Skin of body (tissue), 2 donors: ENCODE measurements around the gene TMEM59. TPM values are rescaled to one million over a fixed set of nuclear protein-coding genes. Genes with fewer than 3 reads are reported as not detected.
"Not testable (repeated sequence)": the region's sequence is repeated elsewhere in the genome, so short reads cannot be mapped to it uniquely, and the experiment has no call there.

Experiments used
- DNase-seq: peaks from one replicate; lab custom pipeline; 2025; lab: John Stamatoyannopoulos, UW
- total RNA-seq: library from RNA; depleted of rRNA; stranded (reverse); fragments of >200 nt; gene quantifications from one replicate; pipeline ENCODE4 v1.2.3, GENCODE V29; 2014

The TMEM59 gene
- 185 TPM for total RNA-seq

GRCh38 chr1:54052934-54053744, at the start of gene TMEM59, which contains the start of gene TCEANC2:
Gene TMEM59, minus strand, starts transcription at chr1:54053204. Its CDS starts 16 bp downstream, at chr1:54053188.
Gene TCEANC2, plus strand, starts transcription at chr1:54053608. Its CDS starts 815 bp downstream, at chr1:54054423.
- DNase-seq, result peak; percentile 99

GRCh38 chr1:54100500-54100899, 47.5 kb upstream of the TMEM59 start:
- DNase-seq, result no peak

- peak; percentile 3 for DNase-seq
Measured at GRCh38 chr1:54099061-54099610, 46.1 kb upstream of the TMEM59 start.

GRCh38 chr1:54096877-54097240, 43.9 kb upstream of the TMEM59 start:
- DNase-seq, result no peak

- no peak for DNase-seq
Measured at GRCh38 chr1:54096227-54096876, 43.3 kb upstream of the TMEM59 start.

GRCh38 chr1:54095546-54096226, 42.7 kb upstream of the TMEM59 start:
- DNase-seq, result peak; percentile 28

- not testable (repeated sequence) for DNase-seq
Measured at GRCh38 chr1:54094730-54095105, 41.7 kb upstream of the TMEM59 start.

GRCh38 chr1:54094001-54094729, 41.2 kb upstream of the TMEM59 start:
- no peak for DNase-seq

- no peak for DNase-seq
Measured at GRCh38 chr1:54091666-54092065, 38.7 kb upstream of the TMEM59 start.

- no peak for DNase-seq
Measured at GRCh38 chr1:54088385-54088784, 35.4 kb upstream of the TMEM59 start.

- DNase-seq, result no peak
Measured at GRCh38 chr1:54086754-54087153, 33.8 kb upstream of the TMEM59 start.

- no peak for DNase-seq
Measured at GRCh38 chr1:54084794-54085193, 31.8 kb upstream of the TMEM59 start.

GRCh38 chr1:54081306-54082270, 28.6 kb upstream of the TMEM59 start:
- no peak for DNase-seq

- DNase-seq, result no peak
Measured at GRCh38 chr1:54080598-54081049, 27.6 kb upstream of the TMEM59 start.

GRCh38 chr1:54077359-54077758, 24.4 kb upstream of the TMEM59 start:
- DNase-seq, result no peak

GRCh38 chr1:54070171-54070837, 17.3 kb upstream of the TMEM59 start:
- DNase-seq, result peak; percentile 61

- DNase-seq, result no peak
Measured at GRCh38 chr1:54069791-54070170, 16.8 kb upstream of the TMEM59 start.

GRCh38 chr1:54064299-54064698, 11.3 kb upstream of the TMEM59 start:
- DNase-seq, result no peak

- DNase-seq, result no peak
Measured at GRCh38 chr1:54054438-54054749, 1.4 kb upstream of the TMEM59 start.
